Measurements from ENCODE around the gene SPRED2.

- no peak for TF ChIP-seq RFX5 (IDR thresholded peaks at IDR 0.05)
- TF ChIP-seq CTCF (IDR thresholded peaks at IDR 0.05), result no peak
- no peak for TF ChIP-seq MAX (IDR thresholded peaks at IDR 0.05)
- TF ChIP-seq RAD21 (conservative IDR thresholded peaks at IDR 0.05 in 1 of 2, IDR thresholded peaks at IDR 0.05 in 1 of 2), result no peak
- TF ChIP-seq POLR2A (IDR thresholded peaks at IDR 0.05; ENCODE audit: low read length), result no peak
- TF ChIP-seq ZC3H11A (IDR thresholded peaks at IDR 0.05), result no peak
- no peak for TF ChIP-seq PHF8 (IDR thresholded peaks at IDR 0.05; ENCODE audit: borderline replicate concordance, low read depth)
- no peak for TF ChIP-seq CEBPB (IDR thresholded peaks at IDR 0.05)
- TF ChIP-seq HMGXB4 (CRISPR knock-in tag; IDR thresholded peaks at IDR 0.05; ENCODE audit: borderline replicate concordance), result no peak
- TF ChIP-seq REST (IDR thresholded peaks at IDR 0.05), result no peak
- TF ChIP-seq FOXS1 (CRISPR knock-in tag; IDR thresholded peaks at IDR 0.05), result no peak
- no peak for TF ChIP-seq BHLHE40 (IDR thresholded peaks at IDR 0.05; ENCODE audit: low read depth, low read length)
Measured at GRCh38 chr2:65355186-65355831, 77.1 kb downstream of the SPRED2 start.
